HL-60 (cell line): ENCODE measurements around the gene SBF1.
"Not testable (repeated sequence)": the region's sequence is repeated elsewhere in the genome, so short reads cannot be mapped to it uniquely, and the experiment has no call there.

Source experiments
- DNase-seq, 2 experiments: peaks; one replicate each; pipeline ENCODE4 v3.0.0-alpha.2; 2010 to 2020; ENCODE audit warnings: low read depth in 1 of 2, low spot score in 1 of 2
- H3K27ac ChIP-seq: fragments of 250-450 bp; sonication (Bioruptor Pico); replicated peaks from 2 replicates; pipeline ENCODE4 v1.5.1; 2020; ENCODE audit warnings: mild to moderate bottlenecking, moderate library complexity
- H3K27me3 ChIP-seq: fragments of 250-450 bp; sonication (Bioruptor Pico); 2 replicates; pipeline ENCODE4 v1.5.1; 2021; ENCODE audit warnings: mild to moderate bottlenecking, moderate library complexity; ENCODE audit not compliant: insufficient read depth, poor library complexity, severe bottlenecking
- H3K4me3 ChIP-seq: replicated peaks from 2 replicates; pipeline ENCODE4 v1.5.1; 2011; ENCODE audit warnings: mild to moderate bottlenecking, control low read depth, low read length; ENCODE audit not compliant: insufficient read depth
- GABPA ChIP-seq: IDR thresholded peaks from 2 replicates; pipeline ENCODE4 v1.6.1; 2012; ENCODE audit warnings: low read depth
- POLR2AphosphoS5 ChIP-seq: IDR thresholded peaks from 2 replicates; pipeline ENCODE4 v1.6.1; 2012; ENCODE audit warnings: low read depth
- REST ChIP-seq: IDR thresholded peaks from 2 replicates; pipeline ENCODE4 v1.6.1; 2012; ENCODE audit warnings: low read depth; ENCODE audit not compliant: insufficient replicate concordance
- SPI1 ChIP-seq: IDR thresholded peaks from 2 replicates; pipeline ENCODE4 v1.6.1; 2012; ENCODE audit warnings: low read depth, mild to moderate bottlenecking, borderline replicate concordance
- TF ChIP-seq, protein P1 (sequence below): IDR thresholded peaks from one replicate; pipeline ENCODE4 v1.5.1; 2011; ENCODE audit warnings: low read length, control low read depth, inconsistent platforms; ENCODE audit not compliant: insufficient read depth

Gene SBF1

GRCh38 chr22:50399751-50400331, 75.0 kb downstream of the SBF1 start:
- peak; percentile 31 to 52 for DNase-seq
- H3K27ac ChIP-seq = peak overlapping the region; percentile 47
- no peaks in the 10 kb centered on the region for H3K27me3 ChIP-seq
- H3K4me3 ChIP-seq = no peak overlapping the region
- TF ChIP-seq REST (no peak), SPI1 (peak; percentile 56; the same call in 1 of the 2 replicates), POLR2AphosphoS5 (peak; percentile 15; the same call in 1 of the 2 replicates), GABPA (no peak)
- TF ChIP-seq, protein P1, sequence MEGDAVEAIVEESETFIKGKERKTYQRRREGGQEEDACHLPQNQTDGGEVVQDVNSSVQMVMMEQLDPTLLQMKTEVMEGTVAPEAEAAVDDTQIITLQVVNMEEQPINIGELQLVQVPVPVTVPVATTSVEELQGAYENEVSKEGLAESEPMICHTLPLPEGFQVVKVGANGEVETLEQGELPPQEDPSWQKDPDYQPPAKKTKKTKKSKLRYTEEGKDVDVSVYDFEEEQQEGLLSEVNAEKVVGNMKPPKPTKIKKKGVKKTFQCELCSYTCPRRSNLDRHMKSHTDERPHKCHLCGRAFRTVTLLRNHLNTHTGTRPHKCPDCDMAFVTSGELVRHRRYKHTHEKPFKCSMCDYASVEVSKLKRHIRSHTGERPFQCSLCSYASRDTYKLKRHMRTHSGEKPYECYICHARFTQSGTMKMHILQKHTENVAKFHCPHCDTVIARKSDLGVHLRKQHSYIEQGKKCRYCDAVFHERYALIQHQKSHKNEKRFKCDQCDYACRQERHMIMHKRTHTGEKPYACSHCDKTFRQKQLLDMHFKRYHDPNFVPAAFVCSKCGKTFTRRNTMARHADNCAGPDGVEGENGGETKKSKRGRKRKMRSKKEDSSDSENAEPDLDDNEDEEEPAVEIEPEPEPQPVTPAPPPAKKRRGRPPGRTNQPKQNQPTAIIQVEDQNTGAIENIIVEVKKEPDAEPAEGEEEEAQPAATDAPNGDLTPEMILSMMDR = peak; percentile 77

DNA sequence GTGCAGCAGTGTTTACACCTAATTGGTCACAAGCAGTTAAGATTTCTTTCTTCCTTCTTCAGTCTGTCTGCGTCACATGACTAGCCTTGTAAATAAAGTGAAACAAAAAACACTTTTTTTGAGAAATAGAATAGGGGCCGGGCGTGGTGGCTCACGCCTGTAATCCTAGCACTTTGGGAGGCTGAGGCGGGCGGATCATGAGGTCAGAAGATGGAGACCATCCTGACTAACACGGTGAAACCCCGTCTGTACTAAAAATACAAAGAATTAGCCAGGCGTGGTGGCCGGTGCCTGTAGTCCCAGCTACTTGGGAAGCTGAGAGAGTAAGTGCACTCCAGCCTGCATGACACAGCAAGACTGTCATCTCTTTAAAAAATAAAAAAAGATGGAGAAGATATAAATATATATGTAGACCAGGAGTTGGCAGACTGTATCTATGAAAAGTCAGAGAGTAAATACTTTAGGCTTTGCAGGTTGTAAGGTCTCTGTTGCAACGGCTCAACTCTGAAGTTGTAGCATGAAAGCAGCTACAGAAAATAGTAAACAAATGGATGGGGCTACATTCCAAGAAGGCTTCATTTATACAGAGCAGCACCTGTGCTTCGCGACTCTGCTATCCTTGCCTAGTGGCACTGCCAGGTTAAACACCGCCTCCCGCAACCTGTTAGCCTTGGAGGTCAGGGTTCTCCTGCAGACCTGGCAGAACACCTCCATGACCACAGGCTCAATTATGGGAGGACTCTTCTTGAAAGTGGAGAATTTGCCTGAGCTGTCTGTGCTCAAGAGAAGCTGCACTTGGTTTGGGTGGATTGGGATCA, 75.8 kb downstream of the SBF1 start:
- TF ChIP-seq, protein P1 = no peak
- TF ChIP-seq GABPA (no peak), REST (no peak), POLR2AphosphoS5 (no peak), SPI1 (no peak)
- Histone ChIP-seq H3K27me3 (no peaks in the 10 kb centered on the region), H3K4me3 (no peak overlapping the region), H3K27ac (peak overlapping the region; percentile 47)
- no peak for DNase-seq

GRCh38 chr22:50397371-50398060, 77.3 kb downstream of the SBF1 start:
- not testable (repeated sequence) for DNase-seq, H3K27me3 ChIP-seq, H3K27ac ChIP-seq, H3K4me3 ChIP-seq

DNA sequence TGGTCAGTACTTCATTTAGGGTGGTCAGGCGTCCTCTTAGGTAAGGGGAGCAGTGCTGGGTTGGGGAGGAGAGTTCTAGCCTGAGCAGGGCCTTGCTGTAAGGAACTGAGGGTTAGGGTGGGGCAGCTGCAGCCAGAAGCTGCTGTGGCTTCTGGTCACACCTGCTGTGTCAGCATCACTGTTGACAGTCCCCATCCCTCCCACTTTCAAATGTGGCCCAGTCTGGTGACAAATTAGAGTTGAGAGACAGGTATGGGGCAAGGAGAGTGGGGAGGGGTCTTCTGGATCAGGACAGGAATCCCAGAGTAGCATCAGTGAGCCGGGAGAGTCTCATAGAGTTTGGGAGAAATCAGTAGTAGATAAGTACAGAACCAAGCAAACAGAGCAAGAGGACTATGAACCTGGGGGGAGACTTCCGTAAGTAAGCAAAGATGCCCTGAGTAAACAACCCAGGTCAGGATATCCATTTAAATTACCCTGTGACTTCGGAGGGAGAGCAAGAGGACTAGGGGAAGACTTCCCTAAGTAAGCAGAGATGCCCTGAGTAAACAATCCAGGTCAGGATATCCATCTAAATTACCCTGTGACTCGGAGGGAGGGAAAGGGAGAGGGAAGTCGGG, 78.0 kb downstream of the SBF1 start:
- Histone ChIP-seq H3K4me3 (no peak overlapping the region), H3K27me3 (no peaks in the 10 kb centered on the region), H3K27ac (no peak overlapping the region)
- no peak for DNase-seq
- TF ChIP-seq SPI1 (no peak), POLR2AphosphoS5 (no peak), GABPA (no peak), REST (no peak)
- TF ChIP-seq, protein P1 = no peak
